ENCODE data around the gene CHP2. TPM values are rescaled to one million over a fixed set of nuclear protein-coding genes. Genes with fewer than 3 reads are reported as not detected.
"Not testable (repeated sequence)": the region's sequence is repeated elsewhere in the genome, so short reads cannot be mapped to it uniquely, and the experiment has no call there.

CHP2 gene
- total RNA-seq, 2 experiments from 2014 or later, result not detected

- H3K9me3 Mint-ChIP-seq (ENCODE audit: low read depth), result no peaks in the 10 kb centered on the region
- no peak overlapping the region for H3K27ac Mint-ChIP-seq
- DNase-seq (no peak), ATAC-seq (no peak)
- peaks cover 18% of the 10 kb centered on the region for H3K27me3 Mint-ChIP-seq
- CTCF ChIA-PET, result interaction anchor here (0.9 to 1.7 kb wide), 5 partner anchors 10 to 525 kb away, joined by 3 to 4 read pairs (median 3); no protein-coding TSS in a partner anchor
- H3K36me3 Mint-ChIP-seq, result no peaks in the 10 kb centered on the region
- H3K4me1 Mint-ChIP-seq, result peaks cover 4% of the 10 kb centered on the region
- H3K4me3 Mint-ChIP-seq, result no peak overlapping the region
These were observed 26.7 kb upstream of the CHP2 start for GRCh38 chr16:23728112-23728477.

- no peaks in the 10 kb centered on the region for H3K36me3 Mint-ChIP-seq
- ATAC-seq (no peak), DNase-seq (no peak)
- H3K4me3 Mint-ChIP-seq, result no peak overlapping the region
- peaks cover 13% of the 10 kb centered on the region for H3K27me3 Mint-ChIP-seq
- CTCF ChIA-PET, result no interaction called here
- H3K27ac Mint-ChIP-seq, result no peak overlapping the region
- H3K4me1 Mint-ChIP-seq, result peaks cover 4% of the 10 kb centered on the region
- no peaks in the 10 kb centered on the region for H3K9me3 Mint-ChIP-seq (ENCODE audit: low read depth)
These were observed 25.1 kb upstream of the CHP2 start for GRCh38 chr16:23729503-23730424.

GRCh38 chr16:23734176-23734893, 20.5 kb upstream of the CHP2 start:
- Mint-ChIP-seq H3K27me3 (peaks cover 21% of the 10 kb centered on the region), H3K4me1 (peaks cover 6% of the 10 kb centered on the region), H3K27ac (no peak overlapping the region), H3K36me3 (no peaks in the 10 kb centered on the region), H3K9me3 (ENCODE audit: low read depth) (no peaks in the 10 kb centered on the region), H3K4me3 (no peak overlapping the region)
- no peak for DNase-seq
- no peak for ATAC-seq
- CTCF ChIA-PET, result interaction anchor here (0.6 kb wide), 1 partner anchor 140 kb away, joined by 3 read pairs; no protein-coding TSS in a partner anchor

- H3K36me3 Mint-ChIP-seq; DNase-seq; H3K9me3 Mint-ChIP-seq (ENCODE audit: low read depth); H3K4me3 Mint-ChIP-seq; CTCF ChIA-PET; ATAC-seq; H3K27ac Mint-ChIP-seq; H3K4me1 Mint-ChIP-seq: not testable (repeated sequence)
- H3K27me3 Mint-ChIP-seq, result peaks cover 24% of the 10 kb centered on the region
These were observed 17.3 kb upstream of the CHP2 start for GRCh38 chr16:23737423-23738028.

GRCh38 chr16:23739516-23739915, 15.3 kb upstream of the CHP2 start:
- CTCF ChIA-PET, result no interaction called here
- Mint-ChIP-seq H3K4me1 (peaks cover 6% of the 10 kb centered on the region), H3K9me3 (ENCODE audit: low read depth) (no peaks in the 10 kb centered on the region), H3K36me3 (no peaks in the 10 kb centered on the region), H3K27ac (no peak overlapping the region), H3K4me3 (no peak overlapping the region), H3K27me3 (peaks cover 40% of the 10 kb centered on the region)
- no peak for DNase-seq
- ATAC-seq, result no peak

GRCh38 chr16:23741675-23742303, 13.0 kb upstream of the CHP2 start:
- no peak for ATAC-seq
- Mint-ChIP-seq H3K4me1 (no peaks in the 10 kb centered on the region), H3K4me3 (no peak overlapping the region), H3K27me3 (peaks cover 54% of the 10 kb centered on the region), H3K27ac (no peak overlapping the region), H3K9me3 (ENCODE audit: low read depth) (no peaks in the 10 kb centered on the region), H3K36me3 (no peaks in the 10 kb centered on the region)
- CTCF ChIA-PET, result no interaction called here
- no peak for DNase-seq

- Mint-ChIP-seq H3K9me3 (ENCODE audit: low read depth) (no peaks in the 10 kb centered on the region), H3K4me1 (no peaks in the 10 kb centered on the region), H3K36me3 (no peaks in the 10 kb centered on the region), H3K4me3 (no peak overlapping the region), H3K27me3 (peaks cover 56% of the 10 kb centered on the region), H3K27ac (no peak overlapping the region)
- CTCF ChIA-PET, result no interaction called here
- no peak for DNase-seq
- ATAC-seq, result no peak
These were observed 12.1 kb upstream of the CHP2 start for GRCh38 chr16:23742766-23743165.

- CTCF ChIA-PET, result no interaction called here
These were observed 9.6 kb upstream of the CHP2 start for GRCh38 chr16:23745263-23745662.

GRCh38 chr16:23748630-23749029, 6.2 kb upstream of the CHP2 start:
- H3K4me3 Mint-ChIP-seq, result no peak overlapping the region
- H3K36me3 Mint-ChIP-seq, result no peaks in the 10 kb centered on the region
- no peak for ATAC-seq
- no peaks in the 10 kb centered on the region for H3K9me3 Mint-ChIP-seq (ENCODE audit: low read depth)
- H3K27me3 Mint-ChIP-seq, result peaks cover 35% of the 10 kb centered on the region
- no peak for DNase-seq
- no peaks in the 10 kb centered on the region for H3K4me1 Mint-ChIP-seq
- no peak overlapping the region for H3K27ac Mint-ChIP-seq
- CTCF ChIA-PET, result no interaction called here

More at GRCh38 chr16:23745263-23745662, 9.6 kb upstream of the CHP2 start:
- Mint-ChIP-seq H3K36me3 (no peaks in the 10 kb centered on the region), H3K9me3 (ENCODE audit: low read depth) (no peaks in the 10 kb centered on the region), H3K27ac (no peak overlapping the region), H3K27me3 (peaks cover 50% of the 10 kb centered on the region), H3K4me1 (no peaks in the 10 kb centered on the region), H3K4me3 (no peak overlapping the region)
- ATAC-seq (no peak), DNase-seq (no peak)

GRCh38 chr16:23751053-23751452, 3.8 kb upstream of the CHP2 start:
- H3K27ac Mint-ChIP-seq; H3K36me3 Mint-ChIP-seq; H3K4me1 Mint-ChIP-seq; H3K4me3 Mint-ChIP-seq; CTCF ChIA-PET; DNase-seq; ATAC-seq; H3K9me3 Mint-ChIP-seq (ENCODE audit: low read depth): not testable (repeated sequence)
- H3K27me3 Mint-ChIP-seq, result peaks cover 40% of the 10 kb centered on the region

GRCh38 chr16:23753908-23754593, 775 bp upstream of the CHP2 start:
- peaks cover 57% of the 10 kb centered on the region for H3K27me3 Mint-ChIP-seq
- CTCF ChIA-PET, result no interaction called here
- no peaks in the 10 kb centered on the region for H3K4me1 Mint-ChIP-seq
- no peaks in the 10 kb centered on the region for H3K9me3 Mint-ChIP-seq (ENCODE audit: low read depth)
- ATAC-seq (no peak), DNase-seq (no peak)
- H3K27ac Mint-ChIP-seq, result no peak overlapping the region
- H3K4me3 Mint-ChIP-seq, result no peak overlapping the region
- H3K36me3 Mint-ChIP-seq, result no peaks in the 10 kb centered on the region

- Mint-ChIP-seq H3K27me3 (peaks cover 61% of the 10 kb centered on the region), H3K9me3 (ENCODE audit: low read depth) (no peaks in the 10 kb centered on the region), H3K4me1 (no peaks in the 10 kb centered on the region), H3K36me3 (no peaks in the 10 kb centered on the region), H3K4me3 (no peak overlapping the region), H3K27ac (no peak overlapping the region)
- CTCF ChIA-PET, result no interaction called here
- DNase-seq, result no peak
- no peak for ATAC-seq
These were observed 621 bp downstream of the CHP2 start for GRCh38 chr16:23755484-23755809.

GRCh38 chr16:23757116-23757515, 2.3 kb downstream of the CHP2 start:
- Mint-ChIP-seq H3K4me1 (no peaks in the 10 kb centered on the region), H3K27ac (no peak overlapping the region), H3K4me3 (no peak overlapping the region), H3K9me3 (ENCODE audit: low read depth) (no peaks in the 10 kb centered on the region), H3K27me3 (peaks cover 58% of the 10 kb centered on the region), H3K36me3 (no peaks in the 10 kb centered on the region)
- CTCF ChIA-PET, result no interaction called here
- ATAC-seq, result no peak
- DNase-seq, result no peak

All from activated CD8-positive, alpha-beta memory T cell treated with anti-CD3 and anti-CD28 coated beads, Interleukin-2, amount 10 ng/mL, durations not matched to agents 7 days and 5 days (primary cell).